Measurements from ENCODE around the gene PAQR3. TPM values are rescaled to one million over a fixed set of nuclear protein-coding genes. Genes with fewer than 3 reads are reported as not detected.

Gene PAQR3
- total RNA-seq, 2 donors from 2014 or later: 3.0 to 3.9 TPM

GRCh38 chr4:78865451-78865850 lies 73.8 kb downstream of the PAQR3 start:
- Histone ChIP-seq H3K27ac (no peak overlapping the region), H3K4me3 (no peak overlapping the region), H3K4me1 (peaks cover 5% of the 10 kb centered on the region), H3K9me3 (no peaks in the 10 kb centered on the region), H3K27me3 (no peaks in the 10 kb centered on the region), H3K36me3 (replicated peaks in 1 of 2; ENCODE audit: insufficient read depth in 1 of 2, low read depth in 2 of 2) (peaks cover 0 to 4% of the 10 kb centered on the region in 2 donors)
- no peak for DNase-seq
- TF ChIP-seq CTCF (IDR thresholded peaks at IDR 0.05): no peak
- TF ChIP-seq POLR2A (IDR thresholded peaks at IDR 0.05): no peak
- no peak for ATAC-seq
- intact Hi-C loops (cut with DNase I): loop anchor here (10.0 kb wide), 1 partner anchor 251 kb away; no protein-coding TSS in a partner anchor
- WGBS, 2 donors: 75 to 94% methylated on average over 2 of the region's 2 CpGs

GRCh38 chr4:78864405-78865024 lies 74.7 kb downstream of the PAQR3 start:
- Histone ChIP-seq H3K4me1 (peaks cover 5% of the 10 kb centered on the region), H3K27ac (no peak overlapping the region), H3K9me3 (no peaks in the 10 kb centered on the region), H3K27me3 (no peaks in the 10 kb centered on the region), H3K4me3 (no peak overlapping the region), H3K36me3 (replicated peaks in 1 of 2; ENCODE audit: insufficient read depth in 1 of 2, low read depth in 2 of 2) (peaks cover 0 to 4% of the 10 kb centered on the region in 2 donors)
- intact Hi-C loops (cut with DNase I): loop anchor here (10.0 kb wide), 1 partner anchor 250 kb away; no protein-coding TSS in a partner anchor
- peak; percentile 71 for ATAC-seq
- DNase-seq: peak in 2 of 4 donors; percentile 15 to 65
- TF ChIP-seq CTCF (IDR thresholded peaks at IDR 0.05): peak; percentile 42 to 79 (median 74)
- no peak for TF ChIP-seq POLR2A (IDR thresholded peaks at IDR 0.05)
- WGBS, 2 donors: 30 to 31% methylated on average over 3 of the region's 3 CpGs

GRCh38 chr4:78863991-78864390 lies 75.2 kb downstream of the PAQR3 start:
- Histone ChIP-seq H3K4me1 (peaks cover 5% of the 10 kb centered on the region), H3K9me3 (no peaks in the 10 kb centered on the region), H3K36me3 (replicated peaks in 1 of 2; ENCODE audit: insufficient read depth in 1 of 2, low read depth in 2 of 2) (peaks cover 0 to 4% of the 10 kb centered on the region in 2 donors), H3K4me3 (no peak overlapping the region), H3K27me3 (no peaks in the 10 kb centered on the region), H3K27ac (no peak overlapping the region)
- DNase-seq (no peak), ATAC-seq (no peak)
- no peak for TF ChIP-seq POLR2A (IDR thresholded peaks at IDR 0.05)
- no peak for TF ChIP-seq CTCF (IDR thresholded peaks at IDR 0.05)
- intact Hi-C loops (cut with DNase I): loop anchor here (10.0 kb wide), 1 partner anchor 249 kb away; no protein-coding TSS in a partner anchor
- WGBS, 2 donors: 57 to 66% methylated on average over 2 of the region's 2 CpGs

GRCh38 chr4:78863254-78863869 lies 75.9 kb downstream of the PAQR3 start:
- Histone ChIP-seq H3K4me1 (peaks cover 5% of the 10 kb centered on the region), H3K27me3 (no peaks in the 10 kb centered on the region), H3K4me3 (no peak overlapping the region), H3K27ac (no peak overlapping the region), H3K9me3 (no peaks in the 10 kb centered on the region), H3K36me3 (replicated peaks in 1 of 2; ENCODE audit: insufficient read depth in 1 of 2, low read depth in 2 of 2) (peaks cover 0 to 4% of the 10 kb centered on the region in 2 donors)
- TF ChIP-seq CTCF (IDR thresholded peaks at IDR 0.05) (no peak), POLR2A (IDR thresholded peaks at IDR 0.05) (no peak)
- no peak for DNase-seq
- no peak for ATAC-seq
- WGBS, 2 donors: 63 to 85% methylated on average over 5 of the region's 5 CpGs
- intact Hi-C loops (cut with DNase I): loop anchor here (10.0 kb wide), 1 partner anchor 249 kb away; no protein-coding TSS in a partner anchor
